HEK293T (cell line): ENCODE data around the gene ASNS.

ENCODE experiments used
- CTCF ChIA-PET: fragments of 350-600 bp; formaldehyde crosslinking; extraction: SDS; loops from one replicate; lab custom pipeline; 2021; ENCODE audit warnings: antibody characterized with exemption, inconsistent platforms; lab: Yijun Ruan, JAX
- POLR2A ChIA-PET: fragments of 350-600 bp; formaldehyde crosslinking; extraction: SDS; loops from one replicate; lab custom pipeline; 2020; ENCODE audit warnings: antibody characterized with exemption, inconsistent platforms; lab: Yijun Ruan, JAX
- DNase-seq: peaks from one replicate; pipeline ENCODE4 v3.0.0; 2012; ENCODE audit warnings: mixed read lengths; ENCODE audit errors: extremely low spot score
- ARNT ChIP-seq: fragments of 450-650 bp; IDR thresholded peaks from 2 replicates; pipeline ENCODE4 v1.6.1; 2017; ENCODE audit warnings: mild to moderate bottlenecking
- BHLHE40 ChIP-seq: fragments of 450-650 bp; IDR thresholded peaks from 2 replicates; pipeline ENCODE4 v1.6.1; 2016; ENCODE audit warnings: mild to moderate bottlenecking, moderate library complexity, borderline replicate concordance
- CTBP1 ChIP-seq: fragments of 450-650 bp; IDR thresholded peaks from 2 replicates; pipeline ENCODE4 v1.6.1; 2016; ENCODE audit warnings: borderline replicate concordance
- ELF4 ChIP-seq: fragments of 450-650 bp; IDR thresholded peaks from 2 replicates; pipeline ENCODE4 v1.6.1; 2017; ENCODE audit warnings: antibody characterized with exemption
- FOXA1 ChIP-seq: fragments of 450-650 bp; IDR thresholded peaks from 2 replicates; pipeline ENCODE4 v1.6.1; 2016; ENCODE audit warnings: mild to moderate bottlenecking
- FOXK2 ChIP-seq: fragments of 450-650 bp; IDR thresholded peaks from 2 replicates; pipeline ENCODE4 v1.6.1; 2016; ENCODE audit warnings: mild to moderate bottlenecking
- FOXM1 ChIP-seq: fragments of 450-650 bp; IDR thresholded peaks from 2 replicates; pipeline ENCODE4 v1.6.1; 2017; ENCODE audit warnings: mild to moderate bottlenecking, borderline replicate concordance
- HDGF ChIP-seq: fragments of 450-650 bp; IDR thresholded peaks from 2 replicates; pipeline ENCODE4 v1.6.1; 2017; ENCODE audit warnings: antibody characterized with exemption, borderline replicate concordance
- L3MBTL2 ChIP-seq: fragments of 450-650 bp; conservative IDR thresholded peaks from 2 replicates; pipeline ENCODE4 v1.6.1; 2016; ENCODE audit warnings: mild to moderate bottlenecking
- LEF1 ChIP-seq: fragments of 450-650 bp; IDR thresholded peaks from 2 replicates; pipeline ENCODE4 v1.6.1; 2017; ENCODE audit warnings: mild to moderate bottlenecking, borderline replicate concordance
- NFRKB ChIP-seq: fragments of 450-650 bp; IDR thresholded peaks from 2 replicates; pipeline ENCODE4 v1.6.1; 2016; ENCODE audit warnings: mild to moderate bottlenecking, moderate library complexity
- SP1 ChIP-seq: fragments of 450-650 bp; IDR thresholded peaks from 2 replicates; pipeline ENCODE4 v1.6.1; 2017
- SUZ12 ChIP-seq: fragments of 450-650 bp; IDR thresholded peaks from 2 replicates; pipeline ENCODE4 v1.6.1; 2016; ENCODE audit warnings: mild to moderate bottlenecking
- TARDBP ChIP-seq: fragments of 450-650 bp; IDR thresholded peaks from 2 replicates; pipeline ENCODE4 v1.6.1; 2016
- ZNF384 ChIP-seq: fragments of 450-650 bp; IDR thresholded peaks from 2 replicates; pipeline ENCODE4 v1.6.1; 2016
- TF ChIP-seq, protein P1 (sequence below): fragments of 450-650 bp; IDR thresholded peaks from 2 replicates; pipeline ENCODE4 v1.6.1; 2016

ASNS gene

DNA sequence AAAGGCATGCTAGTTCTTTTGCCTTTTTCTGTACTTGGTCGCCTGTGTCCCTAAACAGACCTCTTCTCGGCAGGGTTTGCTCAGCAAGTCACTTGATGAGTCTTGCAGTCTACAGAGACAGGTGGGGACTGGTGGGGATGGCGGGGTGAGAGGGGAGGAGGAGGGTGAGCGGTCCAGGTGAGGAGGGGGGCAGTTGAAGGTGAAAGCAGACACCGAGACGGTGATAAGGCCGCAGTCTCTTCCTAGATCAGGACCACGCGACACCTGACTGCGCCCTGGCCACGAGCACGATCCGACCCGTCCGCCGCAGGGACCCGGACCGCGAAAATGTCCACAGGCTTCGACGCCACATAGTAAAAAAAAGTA, 566 bp downstream of the ASNS start:
- peak; percentile 24 for DNase-seq
- CTCF ChIA-PET, result interaction anchor here (0.6 kb wide), 1 partner anchor 251 kb away, joined by 4 read pairs; no protein-coding TSS in a partner anchor

DNA sequence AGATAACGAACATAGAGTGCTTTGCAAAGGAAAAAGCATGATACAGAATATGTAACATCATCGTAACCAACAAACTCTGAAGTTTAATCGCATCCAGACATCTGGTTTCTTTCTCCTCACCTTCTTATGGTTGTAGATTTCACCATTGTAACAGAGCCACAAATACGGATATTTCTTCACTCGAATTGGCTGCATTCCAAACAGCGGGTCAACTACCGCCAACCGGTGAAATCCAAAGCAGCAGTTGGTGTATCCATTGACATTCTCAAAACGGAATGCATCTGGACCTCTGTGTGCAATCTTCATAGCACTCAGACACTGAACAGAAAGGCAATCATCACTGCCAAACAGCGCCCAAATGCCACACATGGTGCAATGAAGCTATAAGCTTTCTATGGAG, 3.4 kb downstream of the ASNS start:
- no peak for DNase-seq
- POLR2A ChIA-PET, result no interaction called here
- CTCF ChIA-PET, result no interaction called here
- TF ChIP-seq CTBP1 (no peak), FOXK2 (no peak), ELF4 (no peak), ARNT (no peak), SP1 (no peak), TARDBP (no peak), L3MBTL2 (no peak), NFRKB (no peak), HDGF (no peak), LEF1 (no peak), SUZ12 (no peak), FOXA1 (no peak), ZNF384 (no peak), FOXM1 (no peak)
- TF ChIP-seq, protein P1, sequence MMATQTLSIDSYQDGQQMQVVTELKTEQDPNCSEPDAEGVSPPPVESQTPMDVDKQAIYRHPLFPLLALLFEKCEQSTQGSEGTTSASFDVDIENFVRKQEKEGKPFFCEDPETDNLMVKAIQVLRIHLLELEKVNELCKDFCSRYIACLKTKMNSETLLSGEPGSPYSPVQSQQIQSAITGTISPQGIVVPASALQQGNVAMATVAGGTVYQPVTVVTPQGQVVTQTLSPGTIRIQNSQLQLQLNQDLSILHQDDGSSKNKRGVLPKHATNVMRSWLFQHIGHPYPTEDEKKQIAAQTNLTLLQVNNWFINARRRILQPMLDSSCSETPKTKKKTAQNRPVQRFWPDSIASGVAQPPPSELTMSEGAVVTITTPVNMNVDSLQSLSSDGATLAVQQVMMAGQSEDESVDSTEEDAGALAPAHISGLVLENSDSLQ, result no peak

More for the DNA sequence above, 566 bp downstream of the ASNS start:
- TF ChIP-seq FOXK2, result no peak
- TF ChIP-seq LEF1, result no peak
- TF ChIP-seq SUZ12, result no peak
- no peak for TF ChIP-seq SP1
- TF ChIP-seq BHLHE40, result no peak
- no peak for TF ChIP-seq L3MBTL2
- TF ChIP-seq TARDBP, result no peak
- no peak for TF ChIP-seq FOXM1
- TF ChIP-seq, protein P1, result no peak
- no peak for TF ChIP-seq ZNF384
- TF ChIP-seq ELF4, result no peak
- no peak for TF ChIP-seq HDGF
- no peak for TF ChIP-seq CTBP1
- TF ChIP-seq ARNT, result no peak
- POLR2A ChIA-PET, result interaction anchor here (1.3 to 1.9 kb wide), 5 partner anchors 15 to 413 kb away, joined by 3 to 9 read pairs (median 5); no protein-coding TSS in a partner anchor

DNA sequence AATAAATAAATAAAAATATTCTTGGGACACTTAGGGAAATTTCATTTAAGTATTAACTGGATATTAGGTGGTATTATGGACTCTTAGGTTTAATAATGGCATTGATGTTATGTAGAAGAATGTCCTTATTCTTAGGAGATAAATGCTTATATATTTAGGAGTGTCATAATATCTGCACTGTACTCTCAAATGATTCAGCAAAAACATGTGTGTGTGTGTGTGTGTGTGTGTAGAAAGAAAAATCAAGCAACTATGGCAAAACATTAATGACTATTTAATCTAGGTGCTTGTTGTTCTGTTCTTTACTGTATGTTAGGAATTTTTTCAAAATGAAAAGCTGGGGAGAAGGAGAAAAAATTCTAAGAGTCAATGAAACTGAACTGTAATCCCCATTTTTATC, 3.9 kb downstream of the ASNS start:
- TF ChIP-seq NFRKB, result no peak
- TF ChIP-seq BHLHE40, result no peak
- TF ChIP-seq TARDBP, result no peak
- TF ChIP-seq, protein P1, result no peak
- no peak for TF ChIP-seq L3MBTL2
- TF ChIP-seq SUZ12, result no peak
- TF ChIP-seq ZNF384, result no peak
- DNase-seq, result no peak
- ChIA-PET CTCF (no interaction called here), POLR2A (no interaction called here)

DNA sequence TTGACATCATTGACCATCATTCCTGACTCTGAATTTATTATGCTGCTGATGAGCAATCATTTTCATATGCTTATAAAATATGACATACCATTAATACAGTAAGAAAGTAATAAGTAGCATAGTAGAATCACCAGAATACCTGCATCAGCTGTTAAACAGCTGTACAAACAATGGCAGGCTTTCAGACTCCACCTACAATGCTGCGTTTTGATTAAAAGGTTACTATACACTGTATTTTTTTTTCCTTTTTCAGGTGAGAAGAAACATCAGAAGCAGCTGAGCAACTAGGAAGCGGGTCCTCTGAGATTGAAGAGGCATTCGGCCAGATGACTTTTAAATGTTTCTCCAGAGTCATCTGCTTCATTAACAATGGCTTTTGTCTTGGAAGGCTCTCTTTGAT, 7.1 kb downstream of the ASNS start:
- ChIA-PET CTCF (no interaction called here), POLR2A (no interaction called here)
- DNase-seq, result no peak
- TF ChIP-seq LEF1 (no peak), L3MBTL2 (no peak), CTBP1 (no peak), ARNT (no peak), SP1 (no peak), NFRKB (no peak), ZNF384 (no peak), ELF4 (no peak), SUZ12 (no peak), HDGF (no peak), FOXA1 (no peak), TARDBP (no peak), BHLHE40 (no peak), FOXM1 (no peak), FOXK2 (no peak)
- TF ChIP-seq, protein P1, result no peak

DNA sequence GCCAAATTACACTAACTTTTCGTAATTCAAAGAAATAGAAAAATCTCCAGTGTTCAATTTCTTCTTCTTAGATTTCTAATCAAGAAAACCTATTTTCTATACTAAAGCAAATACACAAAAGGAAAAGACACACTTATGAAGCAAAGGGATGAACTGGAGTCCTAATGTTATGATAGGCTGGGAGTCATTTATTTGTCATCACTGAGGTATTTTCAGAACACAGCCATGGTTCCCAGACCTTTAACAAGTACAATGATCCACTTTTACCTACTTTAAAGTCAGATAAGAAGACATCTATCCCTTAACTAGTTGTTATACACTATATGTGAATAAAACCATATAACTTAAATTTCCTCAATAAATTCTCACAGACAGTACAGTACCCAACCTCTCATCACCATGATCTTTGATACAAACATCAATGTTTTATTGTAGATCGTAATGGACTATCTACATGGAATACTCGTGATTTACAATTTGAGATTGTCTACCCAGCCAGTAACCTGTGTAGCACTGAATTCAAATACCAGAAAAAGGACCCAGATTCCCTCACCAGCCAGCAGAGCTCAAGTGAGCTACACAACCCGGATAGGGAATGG, 12.5 kb downstream of the ASNS start:
- TF ChIP-seq L3MBTL2, result no peak
- TF ChIP-seq LEF1, result no peak
- TF ChIP-seq SP1, result no peak
- TF ChIP-seq NFRKB, result no peak
- TF ChIP-seq ELF4, result no peak
- no peak for TF ChIP-seq TARDBP
- no peak for TF ChIP-seq ZNF384
- TF ChIP-seq FOXK2, result no peak
- TF ChIP-seq FOXA1, result no peak
- no peak for DNase-seq
- ChIA-PET CTCF (no interaction called here), POLR2A (no interaction called here)

DNA sequence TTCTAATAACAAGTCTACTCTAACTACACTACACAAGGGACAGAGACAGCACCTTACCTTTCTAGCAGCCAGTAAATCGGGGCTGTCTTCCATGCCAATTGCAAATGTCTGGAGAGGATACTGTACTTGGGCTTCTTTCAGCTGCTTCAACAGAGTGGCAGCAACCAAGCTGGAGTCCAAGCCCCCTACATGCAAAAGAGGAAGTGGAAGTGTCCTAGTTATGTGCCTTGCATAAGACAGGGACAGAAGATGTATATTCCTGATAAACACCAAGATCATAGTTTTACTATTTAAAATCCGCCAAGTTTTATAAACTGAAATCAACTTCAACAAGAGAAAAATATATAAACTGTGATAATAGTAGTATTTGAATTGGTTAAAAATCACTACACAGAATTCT, 14.0 kb downstream of the ASNS start:
- CTCF ChIA-PET, result no interaction called here
- no peak for TF ChIP-seq FOXM1
- TF ChIP-seq, protein P1, result no peak
- TF ChIP-seq ELF4, result no peak
- POLR2A ChIA-PET, result no interaction called here
- no peak for DNase-seq
